RWPE1 (cell line): ENCODE results near the gene SPAG16.

Source experiments
- CTCF ChIA-PET: fragments of 350-600 bp; sonication (Branson Sonifier 250); formaldehyde crosslinking; extraction: SDS; loops from one replicate; lab custom pipeline; 2021; lab: Yijun Ruan, JAX
- POLR2A ChIA-PET: fragments of 400-600 bp; formaldehyde crosslinking; extraction: SDS; loops from one replicate; lab custom pipeline; 2020; ENCODE audit warnings: antibody characterized with exemption; ENCODE audit not compliant: low non-redundant PET; lab: Yijun Ruan, JAX
- DNase-seq: peaks from one replicate; pipeline ENCODE4 v3.0.0; 2012; ENCODE audit warnings: low spot score
- H3K27ac ChIP-seq: fragments of 450-650 bp; 2 replicates; pipeline ENCODE4 v1.5.1; 2017
- CTCF ChIP-seq: fragments of 450-650 bp; conservative IDR thresholded peaks from 2 replicates; pipeline ENCODE4 v1.5.1; 2017; ENCODE audit warnings: low read depth, mild to moderate bottlenecking

SPAG16 gene

GRCh38 chr2:213752575-213752974 lies 468.3 kb downstream of the SPAG16 start:
- H3K27ac ChIP-seq = no peak overlapping the region
- no peak for DNase-seq
- TF ChIP-seq CTCF = no peak
- ChIA-PET POLR2A (no interaction called here), CTCF (no interaction called here)

- DNase-seq = no peak
- no peak overlapping the region for H3K27ac ChIP-seq
- POLR2A ChIA-PET = no interaction called here
- CTCF ChIA-PET = interaction anchor here (0.5 to 0.6 kb wide), 3 partner anchors 16 to 813 kb away, joined by 3 read pairs; no protein-coding TSS in a partner anchor
- TF ChIP-seq CTCF = no peak
Measured at GRCh38 chr2:213757525-213757924, 473.3 kb downstream of the SPAG16 start.

GRCh38 chr2:213763354-213763753 lies 479.1 kb downstream of the SPAG16 start:
- TF ChIP-seq CTCF = no peak
- DNase-seq = no peak
- ChIA-PET CTCF (no interaction called here), POLR2A (no interaction called here)
- H3K27ac ChIP-seq = no peak overlapping the region

GRCh38 chr2:213763963-213764362 lies 479.7 kb downstream of the SPAG16 start:
- CTCF ChIA-PET = no interaction called here
- POLR2A ChIA-PET = no interaction called here
- H3K27ac ChIP-seq = no peak overlapping the region
- no peak for DNase-seq
- TF ChIP-seq CTCF = no peak

GRCh38 chr2:213764849-213765248 lies 480.6 kb downstream of the SPAG16 start:
- ChIA-PET POLR2A (no interaction called here), CTCF (no interaction called here)
- H3K27ac ChIP-seq = no peak overlapping the region
- no peak for TF ChIP-seq CTCF
- no peak for DNase-seq

- ChIA-PET POLR2A (no interaction called here), CTCF (interaction anchor here (0.6 to 0.7 kb wide), 3 partner anchors 66 to 1221 kb away, joined by 3 to 4 read pairs (median 3); no protein-coding TSS in a partner anchor)
- H3K27ac ChIP-seq = no peak overlapping the region
- no peak for TF ChIP-seq CTCF
- no peak for DNase-seq
Measured at GRCh38 chr2:213766062-213766461, 481.8 kb downstream of the SPAG16 start.
